Astrocyte (in vitro differentiated cells and primary cell): ENCODE results near the gene ITPK1. TPM values are rescaled to one million over a fixed set of nuclear protein-coding genes. Genes with fewer than 3 reads are reported as not detected.

ENCODE experiments used
- DNase-seq: peaks from one replicate; pipeline ENCODE4 v3.0.0-alpha.2; 2010; ENCODE audit warnings: low read depth
- FAIRE-seq: peaks from 2 replicates; lab custom pipeline; 2011; peaks lifted over from hg19 to GRCh38; lab: Jason Lieb, UNC
- H2AFZ ChIP-seq: 2 replicates; pipeline ENCODE4 v1.6.0; 2012; ENCODE audit warnings: low read depth, low read length, inconsistent platforms
- H3K27ac ChIP-seq: 2 replicates; pipeline ENCODE4 v1.5.1; 2011; ENCODE audit warnings: low read depth, low read length, inconsistent platforms
- H3K27me3 ChIP-seq: 2 replicates; pipeline ENCODE4 v1.6.0; 2011; ENCODE audit warnings: low read length, inconsistent platforms; ENCODE audit not compliant: insufficient read depth
- H3K36me3 ChIP-seq: 2 replicates; pipeline ENCODE4 v1.5.1; 2011; ENCODE audit warnings: low read length, inconsistent platforms; ENCODE audit not compliant: insufficient read depth
- H3K4me1 ChIP-seq: 2 replicates; pipeline ENCODE4 v1.5.1; 2011; ENCODE audit warnings: low read length, inconsistent platforms; ENCODE audit not compliant: insufficient read depth
- H3K4me2 ChIP-seq: 2 replicates; pipeline ENCODE4 v1.6.0; 2012; ENCODE audit warnings: low read length, inconsistent platforms
- H3K4me3 ChIP-seq: 2 replicates; pipeline ENCODE4 v1.5.1; 2011; ENCODE audit warnings: low read depth, mild to moderate bottlenecking, low read length, inconsistent platforms; ENCODE audit not compliant: insufficient read depth
- H3K79me2 ChIP-seq: 2 replicates; pipeline ENCODE4 v1.6.0; 2012; ENCODE audit warnings: mild to moderate bottlenecking, low read length, inconsistent platforms; ENCODE audit not compliant: insufficient read depth
- H3K9ac ChIP-seq: 2 replicates; pipeline ENCODE4 v1.6.0; 2012; ENCODE audit warnings: mild to moderate bottlenecking, low read length, inconsistent platforms
- H3K9me3 ChIP-seq: 2 replicates; pipeline ENCODE4 v1.5.1; 2012; ENCODE audit warnings: low read depth, mild to moderate bottlenecking, low read length, inconsistent platforms; ENCODE audit not compliant: insufficient read depth
- H4K20me1 ChIP-seq: 2 replicates; pipeline ENCODE4 v1.6.0; 2012; ENCODE audit warnings: low read length, inconsistent platforms; ENCODE audit not compliant: insufficient read depth
- H3K27ac Mint-ChIP-seq: one replicate; pipeline ENCODE4 v1.8.0; 2021; ENCODE audit warnings: mild to moderate bottlenecking, mixed read lengths; ENCODE audit not compliant: unreplicated experiment
- H3K27me3 Mint-ChIP-seq: one replicate; pipeline ENCODE4 v1.8.0; 2021; ENCODE audit warnings: low read depth, mixed read lengths; ENCODE audit not compliant: unreplicated experiment
- H3K36me3 Mint-ChIP-seq: one replicate; pipeline ENCODE4 v1.8.0; 2021; ENCODE audit warnings: low read depth, mixed read lengths; ENCODE audit not compliant: unreplicated experiment
- H3K4me1 Mint-ChIP-seq: one replicate; pipeline ENCODE4 v1.8.0; 2021; ENCODE audit warnings: low read depth, mixed read lengths; ENCODE audit not compliant: unreplicated experiment
- H3K4me3 Mint-ChIP-seq: one replicate; pipeline ENCODE4 v1.8.0; 2021; ENCODE audit warnings: mild to moderate bottlenecking, moderate library complexity, mixed read lengths; ENCODE audit not compliant: unreplicated experiment
- H3K9me3 Mint-ChIP-seq: one replicate; pipeline ENCODE4 v1.8.0; 2021; ENCODE audit warnings: mild to moderate bottlenecking, mixed read lengths; ENCODE audit not compliant: unreplicated experiment
- CTCF ChIP-seq: IDR thresholded peaks from 2 replicates; pipeline ENCODE4 v1.5.1; 2011; ENCODE audit warnings: low read depth, mild to moderate bottlenecking, inconsistent platforms, low read length, moderate library complexity; ENCODE audit not compliant: insufficient read depth
- EZH2 ChIP-seq: IDR thresholded peaks from 2 replicates; pipeline ENCODE4 v1.6.1; 2012; ENCODE audit warnings: mild to moderate bottlenecking, low read length, inconsistent platforms; ENCODE audit not compliant: insufficient read depth
- total RNA-seq: library from RNA; stranded (reverse); gene quantifications from 2 replicates; pipeline ENCODE4 v1.2.1, GENCODE V29; 2021

ITPK1 gene
- total RNA-seq, 1 donor from 2014 or later: 13.0 TPM

- TF ChIP-seq EZH2 (no peak), CTCF (no peak)
- H3K79me2 ChIP-seq: no peaks in the 10 kb centered on the region
- H3K4me3 Mint-ChIP-seq: no peak overlapping the region
- peaks cover 18% of the 10 kb centered on the region for H3K27me3 Mint-ChIP-seq
- no peaks in the 10 kb centered on the region for H3K27me3 ChIP-seq
- H3K9ac ChIP-seq: no peak overlapping the region
- no peak overlapping the region for H2AFZ ChIP-seq
- no peak overlapping the region for H3K4me3 ChIP-seq
- H3K4me1 ChIP-seq: no peaks in the 10 kb centered on the region
- H3K4me1 Mint-ChIP-seq: no peaks in the 10 kb centered on the region
- no peak overlapping the region for H3K4me2 ChIP-seq
- no peaks in the 10 kb centered on the region for H3K36me3 ChIP-seq
- H4K20me1 ChIP-seq: peaks cover 4% of the 10 kb centered on the region
- H3K9me3 Mint-ChIP-seq: peaks cover 2% of the 10 kb centered on the region
- no peak for FAIRE-seq
- no peak overlapping the region for H3K27ac ChIP-seq
- H3K9me3 ChIP-seq: no peaks in the 10 kb centered on the region
- DNase-seq: no peak
- no peak overlapping the region for H3K27ac Mint-ChIP-seq
- H3K36me3 Mint-ChIP-seq: no peaks in the 10 kb centered on the region
Measured at GRCh38 chr14:92940543-92940942, 175.2 kb downstream of the ITPK1 start.

- H3K36me3 Mint-ChIP-seq: no peaks in the 10 kb centered on the region
- H3K4me1 Mint-ChIP-seq: no peaks in the 10 kb centered on the region
- peaks cover 2% of the 10 kb centered on the region for H3K9me3 Mint-ChIP-seq
- DNase-seq (no peak), FAIRE-seq (no peak)
- no peak overlapping the region for H3K4me3 Mint-ChIP-seq
- Histone ChIP-seq H3K9me3 (no peaks in the 10 kb centered on the region), H4K20me1 (no peaks in the 10 kb centered on the region), H3K27me3 (no peaks in the 10 kb centered on the region), H3K36me3 (no peaks in the 10 kb centered on the region), H3K4me1 (no peaks in the 10 kb centered on the region), H3K27ac (no peak overlapping the region), H3K9ac (no peak overlapping the region), H3K4me2 (no peak overlapping the region), H3K79me2 (no peaks in the 10 kb centered on the region), H3K4me3 (no peak overlapping the region), H2AFZ (no peak overlapping the region)
- no peak for TF ChIP-seq EZH2
- no peak overlapping the region for H3K27ac Mint-ChIP-seq
- H3K27me3 Mint-ChIP-seq: peaks cover 19% of the 10 kb centered on the region
Measured at GRCh38 chr14:92939699-92940098, 176.0 kb downstream of the ITPK1 start.

GRCh38 chr14:92938890-92939671 lies 176.6 kb downstream of the ITPK1 start:
- DNase-seq (no peak), FAIRE-seq (no peak)
- Histone ChIP-seq H3K27me3 (no peaks in the 10 kb centered on the region), H3K4me3 (no peak overlapping the region), H3K4me1 (no peaks in the 10 kb centered on the region), H4K20me1 (no peaks in the 10 kb centered on the region), H3K27ac (no peak overlapping the region), H3K9me3 (no peaks in the 10 kb centered on the region), H3K79me2 (no peaks in the 10 kb centered on the region), H3K36me3 (no peaks in the 10 kb centered on the region), H2AFZ (no peak overlapping the region), H3K4me2 (no peak overlapping the region), H3K9ac (no peak overlapping the region)
- H3K27ac Mint-ChIP-seq: no peak overlapping the region
- H3K36me3 Mint-ChIP-seq: no peaks in the 10 kb centered on the region
- H3K4me1 Mint-ChIP-seq: no peaks in the 10 kb centered on the region
- H3K9me3 Mint-ChIP-seq: no peaks in the 10 kb centered on the region
- H3K4me3 Mint-ChIP-seq: no peak overlapping the region
- no peak for TF ChIP-seq EZH2
- no peak for TF ChIP-seq CTCF
- peaks cover 14% of the 10 kb centered on the region for H3K27me3 Mint-ChIP-seq
